RWPE2 (cell line): ENCODE measurements around the gene PLCH2.

Source experiments
- ATAC-seq: fragments of 200-7000 bp; cut with Tn5 transposase; 3 replicates; pipeline ENCODE4 v1.9.1; 2021; ENCODE audit warnings: low read depth
- DNase-seq: peaks from one replicate; pipeline ENCODE4 v3.0.0-alpha.2; 2020; ENCODE audit warnings: low spot score
- H3K27ac ChIP-seq: fragments of 450-650 bp; 2 replicates; pipeline ENCODE4 v1.5.1; 2017; ENCODE audit warnings: mild to moderate bottlenecking; ENCODE audit not compliant: poor library complexity, severe bottlenecking
- H3K27me3 ChIP-seq: fragments of 250-450 bp; sonication (Bioruptor Pico); 2 replicates; pipeline ENCODE4 v1.5.1; 2021; ENCODE audit warnings: mild to moderate bottlenecking, moderate library complexity; ENCODE audit not compliant: insufficient read depth, poor library complexity, severe bottlenecking
- H3K36me3 ChIP-seq: fragments of 250-450 bp; sonication (Bioruptor Pico); 2 replicates; pipeline ENCODE4 v1.5.1; 2020; ENCODE audit warnings: low read depth, mild to moderate bottlenecking, moderate library complexity
- H3K4me1 ChIP-seq: fragments of 250-450 bp; sonication (Bioruptor Pico); 2 replicates; pipeline ENCODE4 v1.5.1; 2021; ENCODE audit warnings: mild to moderate bottlenecking, moderate library complexity; ENCODE audit not compliant: insufficient read depth, poor library complexity, severe bottlenecking
- H3K4me3 ChIP-seq: fragments of 250-450 bp; sonication (Bioruptor Pico); 2 replicates; pipeline ENCODE4 v1.5.1; 2021; ENCODE audit warnings: mild to moderate bottlenecking, moderate library complexity; ENCODE audit not compliant: severe bottlenecking
- H3K9me3 ChIP-seq: fragments of 250-450 bp; sonication (Bioruptor Pico); 2 replicates; pipeline ENCODE4 v1.5.1; 2021; ENCODE audit warnings: mild to moderate bottlenecking, moderate library complexity; ENCODE audit not compliant: severe bottlenecking
- CTCF ChIP-seq: fragments of 450-650 bp; IDR thresholded peaks from one replicate; pipeline ENCODE4 v1.5.1; 2017; ENCODE audit warnings: mild to moderate bottlenecking, moderate library complexity; ENCODE audit not compliant: poor library complexity, severe bottlenecking

PLCH2 gene

DNA sequence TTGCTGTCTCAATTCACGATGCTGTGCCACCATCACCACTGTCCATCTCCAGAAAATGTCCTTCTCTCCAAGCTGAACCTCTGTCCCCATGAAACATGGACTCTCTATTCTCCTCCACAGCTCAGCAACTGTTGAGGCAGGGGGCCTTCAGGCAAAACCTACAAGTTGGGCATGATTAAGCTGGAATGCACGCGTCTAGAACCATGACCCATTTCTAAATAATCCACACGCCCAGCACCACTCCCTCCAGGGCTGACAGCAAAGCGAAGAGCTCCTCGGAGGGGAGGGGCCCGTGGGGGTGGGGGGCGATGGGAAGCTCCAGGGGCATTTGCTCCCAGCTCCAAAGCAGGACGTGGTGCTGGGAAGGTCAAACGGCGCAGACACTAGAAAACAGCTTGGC, 57.3 kb downstream of the PLCH2 start:
- H3K4me3 ChIP-seq = no peak overlapping the region
- H3K27ac ChIP-seq = peak overlapping the region; percentile 87
- DNase-seq = no peak
- H3K27me3 ChIP-seq = no peaks in the 10 kb centered on the region
- H3K36me3 ChIP-seq = no peaks in the 10 kb centered on the region
- ATAC-seq = peak; percentile 48
- TF ChIP-seq CTCF = no peak
- H3K4me1 ChIP-seq = peaks cover 55% of the 10 kb centered on the region
- H3K9me3 ChIP-seq = no peaks in the 10 kb centered on the region

DNA sequence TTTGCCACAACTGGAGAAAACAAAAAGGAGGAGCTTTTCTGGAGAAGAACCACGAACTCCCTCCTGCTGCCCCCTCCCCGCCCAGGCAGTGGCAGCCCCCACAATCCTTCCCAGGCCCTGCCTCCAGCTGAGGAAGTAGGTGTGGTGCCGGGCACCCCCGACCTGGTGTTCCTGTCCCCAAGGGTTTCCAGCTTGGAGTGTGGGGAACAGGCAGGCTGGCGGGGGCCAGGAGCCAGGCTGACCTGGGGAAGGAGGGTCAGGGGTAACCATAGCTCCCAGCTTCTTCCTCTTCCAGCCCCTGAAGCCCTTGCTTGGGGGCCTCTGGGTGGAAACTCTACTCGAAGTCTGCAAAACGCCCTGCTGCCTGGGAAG, 58.2 kb downstream of the PLCH2 start:
- Histone ChIP-seq H3K27ac (peak overlapping the region; percentile 87), H3K4me3 (no peak overlapping the region), H3K9me3 (no peaks in the 10 kb centered on the region), H3K27me3 (no peaks in the 10 kb centered on the region), H3K36me3 (no peaks in the 10 kb centered on the region), H3K4me1 (peaks cover 55% of the 10 kb centered on the region)
- no peak for ATAC-seq
- no peak for DNase-seq
- no peak for TF ChIP-seq CTCF

DNA sequence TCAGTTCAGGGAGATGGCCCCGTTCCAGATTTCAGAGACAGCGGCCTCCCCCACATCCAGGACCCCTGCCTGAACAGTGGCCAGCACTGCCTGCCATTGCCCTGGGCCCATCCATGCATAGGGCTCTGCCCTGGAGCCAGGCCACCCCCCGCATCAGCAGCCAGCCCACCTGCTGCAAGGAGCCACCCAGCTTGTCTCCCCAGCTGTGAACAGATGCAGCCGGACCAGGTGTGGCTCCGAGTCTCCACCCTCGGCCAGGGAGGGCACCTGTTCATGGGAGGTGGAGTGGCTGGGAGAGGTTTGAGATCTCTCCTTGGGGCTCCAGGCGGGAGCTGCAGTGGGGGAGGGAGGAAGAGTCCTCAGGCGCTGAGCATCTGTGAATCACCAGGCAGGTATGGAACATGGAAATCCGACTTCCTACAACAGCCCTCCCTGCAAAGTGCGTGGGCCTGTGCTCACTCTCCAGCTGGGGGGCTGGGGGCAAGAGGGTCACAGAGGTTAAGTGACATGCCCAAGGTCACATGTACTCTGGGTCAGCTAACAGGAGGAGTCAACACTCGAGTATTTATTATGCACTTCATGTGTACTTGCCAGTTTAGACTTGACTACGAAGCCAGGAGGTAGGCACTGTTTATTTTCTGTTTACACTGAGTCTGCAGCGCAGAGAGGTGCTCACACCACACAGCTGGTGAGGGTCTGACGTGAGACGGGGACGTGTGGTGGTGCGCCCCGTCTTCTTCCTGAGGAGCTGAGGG, 58.8 kb downstream of the PLCH2 start:
- peak; percentile 96 for DNase-seq
- Histone ChIP-seq H3K27me3 (no peaks in the 10 kb centered on the region), H3K27ac (peak overlapping the region; percentile 87), H3K9me3 (no peaks in the 10 kb centered on the region), H3K4me3 (no peak overlapping the region), H3K4me1 (peaks cover 55% of the 10 kb centered on the region), H3K36me3 (no peaks in the 10 kb centered on the region)
- ATAC-seq = peak; percentile 85
- no peak for TF ChIP-seq CTCF

DNA sequence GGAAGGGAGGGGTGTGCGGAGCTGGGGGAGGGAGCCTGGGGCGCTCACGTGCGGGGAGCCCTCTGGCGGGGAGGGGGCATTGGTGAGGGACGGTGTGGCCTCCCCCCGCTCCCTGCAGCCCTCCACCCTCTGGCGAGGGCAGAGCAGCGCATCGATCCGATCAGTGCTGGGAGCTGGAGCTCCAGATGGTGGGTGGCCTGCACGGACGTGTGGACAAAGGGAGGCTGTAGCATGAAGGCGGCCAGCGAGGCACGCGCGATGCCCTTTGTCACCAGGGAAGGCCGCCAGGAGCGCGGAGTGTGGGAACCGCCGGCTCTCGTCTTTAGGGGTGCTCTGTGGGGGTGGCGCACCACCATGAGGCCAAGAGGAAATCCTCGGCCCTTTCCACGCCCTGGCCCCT, 59.4 kb downstream of the PLCH2 start:
- no peak overlapping the region for H3K4me3 ChIP-seq
- no peaks in the 10 kb centered on the region for H3K36me3 ChIP-seq
- DNase-seq = no peak
- peaks cover 55% of the 10 kb centered on the region for H3K4me1 ChIP-seq
- ATAC-seq = no peak
- TF ChIP-seq CTCF = peak; percentile 8
- no peaks in the 10 kb centered on the region for H3K27me3 ChIP-seq
- H3K27ac ChIP-seq = peak overlapping the region; percentile 87
- H3K9me3 ChIP-seq = no peaks in the 10 kb centered on the region

DNA sequence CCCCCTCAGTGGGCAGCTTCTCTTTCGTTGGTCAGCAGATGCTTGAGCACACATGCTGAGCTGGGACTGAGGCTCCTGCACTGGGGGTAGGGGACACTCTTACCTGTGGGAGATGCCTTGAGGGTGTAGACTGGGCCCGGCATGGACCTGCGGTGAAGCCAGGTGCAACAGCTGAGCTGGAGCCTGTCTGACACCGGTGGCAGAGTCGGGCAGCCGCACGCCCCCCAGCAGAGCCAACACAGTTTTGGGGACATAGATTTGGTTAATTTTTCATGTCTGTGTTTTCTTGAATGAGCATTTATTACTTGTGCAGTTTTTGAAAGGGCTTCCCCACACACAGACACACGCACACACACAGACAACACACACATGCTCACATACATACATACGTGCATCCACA, 59.9 kb downstream of the PLCH2 start:
- peaks cover 50% of the 10 kb centered on the region for H3K4me1 ChIP-seq
- no peaks in the 10 kb centered on the region for H3K27me3 ChIP-seq
- ATAC-seq (no peak), DNase-seq (no peak)
- H3K27ac ChIP-seq = peak overlapping the region; percentile 87
- H3K36me3 ChIP-seq = no peaks in the 10 kb centered on the region
- no peaks in the 10 kb centered on the region for H3K9me3 ChIP-seq
- TF ChIP-seq CTCF = no peak
- H3K4me3 ChIP-seq = no peak overlapping the region
